Neural cell (in vitro differentiated cells): ENCODE data around the gene MYO7B. TPM values are rescaled to one million over a fixed set of nuclear protein-coding genes. Genes with fewer than 3 reads are reported as not detected.

Experiments
- H2AFZ ChIP-seq: fragments of 200-600, 300-800 bp; sonication (generic), shearing (Covaris generic); 2 replicates; pipeline ENCODE4 v1.6.0; 2014; ENCODE audit warnings: low read depth, mild to moderate bottlenecking, antibody characterized with exemption, low read length, moderate library complexity
- H3F3A ChIP-seq: fragments of 200-600 bp; shearing (Covaris generic); 2 replicates; pipeline ENCODE4 v1.6.1; 2016; ENCODE audit warnings: mild to moderate bottlenecking, moderate library complexity, mixed read lengths, antibody characterized with exemption, low read length; ENCODE audit not compliant: insufficient read depth, poor library complexity, severe bottlenecking
- H3K27ac ChIP-seq: fragments of 200-600, 300-800 bp; sonication (generic), shearing (Covaris generic); 2 replicates; pipeline ENCODE4 v1.5.1; 2014; ENCODE audit warnings: mild to moderate bottlenecking, low read length, moderate library complexity
- H3K27me3 ChIP-seq: fragments of 300-800, 200-600 bp; sonication (generic), shearing (Covaris generic); 2 replicates; pipeline ENCODE4 v1.6.0; 2014; ENCODE audit warnings: mild to moderate bottlenecking, low read depth, low read length, moderate library complexity; ENCODE audit not compliant: insufficient read depth
- H3K36me3 ChIP-seq: fragments of 300-800, 200-600 bp; sonication (generic), shearing (Covaris generic); 2 replicates; pipeline ENCODE4 v1.5.1; 2014; ENCODE audit warnings: mild to moderate bottlenecking, antibody characterized with exemption, low read length, moderate library complexity; ENCODE audit not compliant: insufficient read depth
- H3K4me2 ChIP-seq: fragments of 300-800, 200-600 bp; sonication (generic), shearing (Covaris generic); 2 replicates; pipeline ENCODE4 v1.6.0; 2014; ENCODE audit warnings: mild to moderate bottlenecking, low read length
- H3K4me3 ChIP-seq: fragments of 300-800, 200-600 bp; sonication (generic), shearing (Covaris generic); 2 replicates; pipeline ENCODE4 v1.5.1; 2014; ENCODE audit warnings: mild to moderate bottlenecking, low read length, moderate library complexity
- H3K79me2 ChIP-seq: fragments of 200-600 bp; shearing (Covaris generic); replicated peaks from 2 replicates; pipeline ENCODE4 v1.6.0; 2014; ENCODE audit warnings: mild to moderate bottlenecking, low read length, moderate library complexity; ENCODE audit not compliant: insufficient read depth
- H3K9ac ChIP-seq: fragments of 300-800, 200-600 bp; sonication (generic), shearing (Covaris generic); 2 replicates; pipeline ENCODE4 v1.6.1; 2016; ENCODE audit warnings: mild to moderate bottlenecking, low read length, mixed read lengths
- H3K9me2 ChIP-seq: fragments of 200-600 bp; shearing (Covaris generic); 2 replicates; pipeline ENCODE4 v1.6.1; 2016; ENCODE audit warnings: mild to moderate bottlenecking, low read length, mixed read lengths; ENCODE audit not compliant: insufficient read depth
- H3K9me3 ChIP-seq: fragments of 200-600, 300-800 bp; sonication (generic), shearing (Covaris generic); 2 replicates; pipeline ENCODE4 v1.6.1; 2016; ENCODE audit warnings: mild to moderate bottlenecking, mixed run types, low read length, moderate library complexity, mixed read lengths
- H4K20me1 ChIP-seq: fragments of 200-600 bp; shearing (Covaris generic); 2 replicates; pipeline ENCODE4 v1.6.1; 2016; ENCODE audit warnings: mild to moderate bottlenecking, mixed run types; ENCODE audit not compliant: insufficient read depth
- CTCF ChIP-seq: fragments of 450-650 bp; IDR thresholded peaks from 2 replicates; pipeline ENCODE4 v1.5.1; 2014; ENCODE audit warnings: antibody characterized with exemption, mild to moderate bottlenecking, moderate library complexity; ENCODE audit not compliant: poor library complexity, severe bottlenecking
- EP300 ChIP-seq: fragments of 450-650 bp; conservative IDR thresholded peaks from 2 replicates; pipeline ENCODE4 v1.6.1; 2014; ENCODE audit warnings: antibody characterized with exemption, mild to moderate bottlenecking, moderate library complexity; ENCODE audit not compliant: poor library complexity, severe bottlenecking
- EZH2 ChIP-seq: fragments of 200-600, 300-800 bp; shearing (Covaris generic), sonication (generic); IDR thresholded peaks from 2 replicates; pipeline ENCODE4 v1.6.1; 2014; ENCODE audit warnings: antibody characterized with exemption, low read length, borderline replicate concordance, mild to moderate bottlenecking; ENCODE audit not compliant: insufficient read depth, poor library complexity, severe bottlenecking
- MXI1 ChIP-seq: fragments of 450-650 bp; conservative IDR thresholded peaks from 2 replicates; pipeline ENCODE4 v1.6.1; 2014; ENCODE audit warnings: antibody characterized with exemption, mild to moderate bottlenecking; ENCODE audit not compliant: poor library complexity, severe bottlenecking
- POLR2AphosphoS5 ChIP-seq: IDR thresholded peaks from 2 replicates; pipeline ENCODE4 v1.6.1; 2012
- RAD21 ChIP-seq: fragments of 450-650 bp; conservative IDR thresholded peaks from 2 replicates; pipeline ENCODE4 v1.6.1; 2014; ENCODE audit warnings: antibody characterized with exemption, mild to moderate bottlenecking, moderate library complexity
- REST ChIP-seq: IDR thresholded peaks from 2 replicates; pipeline ENCODE4 v1.6.1; 2012; ENCODE audit warnings: borderline replicate concordance
- SMC3 ChIP-seq: fragments of 450-650 bp; conservative IDR thresholded peaks from 2 replicates; pipeline ENCODE4 v1.6.1; 2014; ENCODE audit warnings: antibody characterized with exemption, mild to moderate bottlenecking, moderate library complexity; ENCODE audit not compliant: poor library complexity
- TAF1 ChIP-seq: IDR thresholded peaks from 2 replicates; pipeline ENCODE4 v1.6.1; 2012; ENCODE audit warnings: low read depth
- polyA plus RNA-seq: library from polyadenylated mRNA; depleted of rRNA; stranded (reverse); fragments of >200 nt; gene quantifications from 2 replicates; pipeline ENCODE4 v1.2.3, GENCODE V29; 2014

MYO7B gene
- polyA plus RNA-seq, 1 donor from 2014 or later: 0.16 TPM

GRCh38 chr2:127515383-127515915, 20.0 kb upstream of the MYO7B start:
- no peak overlapping the region for H3K4me2 ChIP-seq
- no peak overlapping the region for H3K4me3 ChIP-seq
- no peak overlapping the region for H2AFZ ChIP-seq
- no peaks in the 10 kb centered on the region for H3F3A ChIP-seq
- H3K27ac ChIP-seq: no peak overlapping the region
- H4K20me1 ChIP-seq: no peaks in the 10 kb centered on the region
- no peaks in the 10 kb centered on the region for H3K9me3 ChIP-seq
- no peak for TF ChIP-seq EZH2
- TF ChIP-seq SMC3: no peak
- TF ChIP-seq EP300: no peak
- TF ChIP-seq CTCF: no peak
- no peak for TF ChIP-seq RAD21
- no peak for TF ChIP-seq TAF1
- peaks cover 7% of the 10 kb centered on the region for H3K36me3 ChIP-seq
- H3K9me2 ChIP-seq: no peaks in the 10 kb centered on the region
- no peak overlapping the region for H3K9ac ChIP-seq
- H3K79me2 ChIP-seq: peaks cover 54% of the 10 kb centered on the region
- H3K27me3 ChIP-seq: no peaks in the 10 kb centered on the region

GRCh38 chr2:127516041-127516762, 19.3 kb upstream of the MYO7B start:
- Histone ChIP-seq H3F3A (no peaks in the 10 kb centered on the region), H3K9ac (no peak overlapping the region), H3K9me2 (no peaks in the 10 kb centered on the region), H2AFZ (no peak overlapping the region), H3K4me3 (no peak overlapping the region), H3K36me3 (peaks cover 7% of the 10 kb centered on the region), H4K20me1 (no peaks in the 10 kb centered on the region), H3K27ac (no peak overlapping the region), H3K79me2 (peaks cover 51% of the 10 kb centered on the region), H3K4me2 (no peak overlapping the region), H3K9me3 (no peaks in the 10 kb centered on the region), H3K27me3 (no peaks in the 10 kb centered on the region)
- TF ChIP-seq TAF1 (no peak), EZH2 (no peak), CTCF (no peak), MXI1 (no peak), REST (no peak), RAD21 (no peak), EP300 (no peak), POLR2AphosphoS5 (no peak), SMC3 (no peak)
